GM18861 (cell line): ENCODE data around the gene LPO.
A peak's percentile ranks its signal among the peaks of the same experiment; 100 is the strongest.

Experiments used
- ATAC-seq: cut with Tn5 transposase; IDR thresholded peaks from one replicate; pipeline ENCODE4 v1.9.1; 2021; ENCODE audit not compliant: unreplicated experiment

Gene LPO

DNA sequence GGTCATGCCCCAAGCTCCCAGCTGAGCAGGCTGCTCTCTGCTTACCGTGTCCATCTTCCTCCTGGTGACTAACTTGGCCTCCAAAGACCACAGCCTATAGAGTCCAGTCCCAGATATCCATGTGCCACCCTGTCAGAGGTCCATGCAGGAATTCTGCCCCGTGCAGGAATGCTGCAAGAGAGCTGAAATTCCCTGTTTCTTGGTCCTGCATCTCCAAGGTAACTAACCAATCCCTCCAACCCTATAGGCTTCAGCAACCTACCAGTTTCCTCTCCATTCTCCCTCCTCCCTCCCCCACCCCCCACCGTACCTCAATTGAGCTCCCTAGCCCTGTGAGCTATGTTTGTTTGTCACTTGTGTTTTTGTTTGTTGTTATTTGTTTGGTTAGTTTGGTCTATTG, 9.7 kb upstream of the LPO start:
- ATAC-seq, result no peak

DNA sequence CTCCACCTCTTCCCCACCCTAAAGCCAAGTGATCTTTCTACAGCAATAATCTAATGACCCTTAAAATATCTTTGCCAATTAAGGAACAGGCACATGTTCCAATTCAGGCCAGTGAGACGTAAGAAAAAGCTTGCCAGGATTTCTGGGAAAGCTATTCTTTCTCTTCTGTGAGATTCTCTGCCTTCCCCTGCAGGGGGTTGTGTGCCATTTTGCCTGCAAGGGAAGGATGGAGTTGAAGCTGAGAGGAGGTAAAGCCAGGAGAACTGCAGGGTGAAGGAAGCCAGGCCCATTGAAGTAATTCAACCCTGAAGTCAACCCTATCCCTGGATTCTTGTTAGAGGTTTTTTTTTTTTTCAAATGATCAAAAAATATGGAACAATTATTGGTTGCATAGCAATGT, 9.0 kb upstream of the LPO start:
- no peak for ATAC-seq

DNA sequence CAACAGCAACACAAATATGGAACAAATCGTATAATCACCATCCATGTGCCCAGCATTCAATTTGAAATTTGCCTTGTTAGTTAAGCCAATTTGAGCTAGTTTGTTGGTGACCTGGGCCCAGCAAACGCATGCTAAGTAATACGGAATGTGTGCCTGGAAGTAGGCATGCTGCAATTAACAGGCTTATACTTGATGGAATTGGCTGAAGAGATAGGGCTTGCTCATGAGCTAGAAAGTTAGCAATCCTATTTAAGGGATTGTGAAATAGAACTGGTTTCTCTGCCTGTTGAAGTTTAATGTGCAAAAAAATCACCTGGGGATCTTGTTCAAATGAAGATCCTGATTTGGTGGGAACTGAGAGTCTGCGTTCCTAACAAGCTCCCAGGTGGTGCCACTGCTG, 8.5 kb upstream of the LPO start:
- ATAC-seq, result no peak

DNA sequence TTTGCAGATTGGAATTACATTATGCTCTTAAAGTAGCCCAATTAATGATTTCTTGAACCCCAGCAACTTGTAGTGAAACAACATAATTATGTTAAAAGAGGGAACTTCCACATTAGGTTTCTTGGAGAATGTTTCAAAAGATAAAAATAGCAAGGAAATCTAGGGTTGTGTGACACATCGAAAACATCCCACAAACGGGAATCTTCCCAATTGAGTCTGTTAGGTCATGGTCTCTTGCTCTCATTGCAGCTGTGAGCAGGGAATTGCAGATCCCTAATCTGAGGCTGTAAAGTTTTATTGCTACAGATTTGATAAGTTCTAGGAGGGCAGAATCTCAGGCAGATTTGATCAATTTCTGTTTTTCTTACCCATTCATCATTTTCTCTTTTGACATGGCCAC, 6.7 kb upstream of the LPO start:
- no peak for ATAC-seq

DNA sequence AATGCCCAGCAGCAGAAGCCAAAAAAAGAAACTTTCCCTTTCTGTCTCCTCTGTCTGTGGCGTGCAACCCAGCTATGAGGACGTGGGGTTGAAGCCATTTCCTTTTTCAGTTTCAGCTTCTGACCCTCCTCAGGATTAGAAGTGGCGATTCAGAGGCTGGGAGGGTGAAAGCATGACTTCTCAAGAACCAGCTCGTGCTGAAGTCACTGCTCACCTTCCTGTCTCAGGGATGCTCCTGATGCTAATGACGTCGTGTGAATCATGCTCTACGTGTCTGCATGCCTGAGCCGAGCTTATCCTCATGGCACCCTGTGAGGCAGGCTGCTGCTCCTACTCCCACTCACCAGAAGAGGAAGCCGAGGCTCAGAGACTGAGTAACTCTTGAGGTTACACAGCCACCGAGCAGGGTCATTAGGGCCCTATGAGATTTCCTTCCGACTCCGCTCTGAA, 5.7 kb upstream of the LPO start:
- ATAC-seq, result peak; percentile 37

DNA sequence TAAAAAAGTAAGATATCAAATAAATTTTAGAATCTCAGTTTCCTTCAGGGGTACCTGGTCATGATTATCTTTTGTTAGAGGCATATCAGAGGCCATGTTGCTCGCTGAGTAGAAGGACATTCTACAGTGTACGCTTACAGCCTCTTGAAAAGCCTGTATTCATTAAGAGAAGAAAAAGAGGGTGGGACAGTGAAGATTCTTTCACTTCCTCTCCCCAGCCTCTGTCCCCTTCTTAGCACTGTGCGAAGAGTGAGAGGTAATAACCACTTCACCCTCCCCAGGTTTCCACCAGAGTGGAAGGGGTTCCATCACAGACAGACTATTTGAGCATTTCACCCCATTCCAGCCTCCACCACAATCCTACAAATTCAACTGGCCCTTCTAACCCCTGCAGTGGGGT, 4.8 kb upstream of the LPO start:
- ATAC-seq, result peak; percentile 59

DNA sequence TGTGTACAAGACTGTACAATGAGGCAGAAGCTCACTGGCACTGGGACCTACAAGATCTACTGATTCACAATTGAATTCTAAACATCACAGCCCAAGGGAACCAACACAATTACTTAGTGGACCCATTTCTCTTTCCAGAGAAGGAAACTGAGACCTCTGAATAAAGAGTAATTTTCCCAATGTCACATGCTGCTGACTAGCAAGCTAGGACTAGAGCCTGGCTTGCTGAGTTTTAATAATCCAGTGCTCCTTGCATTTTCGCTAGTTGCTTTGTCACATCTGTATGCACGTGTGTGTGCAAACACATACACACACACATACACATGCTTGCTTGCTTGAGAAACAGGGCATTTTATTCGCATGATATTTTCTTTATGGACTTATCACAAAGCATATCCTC, 3.9 kb upstream of the LPO start:
- ATAC-seq, result no peak

DNA sequence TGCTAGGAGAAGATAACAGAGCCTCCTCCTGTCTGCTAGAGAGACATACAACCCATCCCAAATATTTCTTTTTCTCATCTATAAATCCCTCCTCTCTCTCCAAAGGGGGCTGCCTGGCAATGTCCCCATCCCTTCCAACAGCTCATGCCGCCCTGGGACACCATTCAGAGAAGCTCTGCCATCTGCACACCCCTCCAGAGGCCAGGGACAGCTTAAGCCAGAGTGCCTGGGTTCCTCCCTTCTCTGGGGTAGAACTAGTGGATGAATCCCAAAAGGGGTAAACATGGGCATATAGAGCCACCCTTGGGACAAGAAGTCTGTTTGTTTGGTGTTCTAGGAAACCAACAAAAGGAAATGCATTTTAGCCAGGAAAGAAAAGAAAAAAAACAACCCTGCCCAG, 2.6 kb upstream of the LPO start:
- ATAC-seq, result no peak

DNA sequence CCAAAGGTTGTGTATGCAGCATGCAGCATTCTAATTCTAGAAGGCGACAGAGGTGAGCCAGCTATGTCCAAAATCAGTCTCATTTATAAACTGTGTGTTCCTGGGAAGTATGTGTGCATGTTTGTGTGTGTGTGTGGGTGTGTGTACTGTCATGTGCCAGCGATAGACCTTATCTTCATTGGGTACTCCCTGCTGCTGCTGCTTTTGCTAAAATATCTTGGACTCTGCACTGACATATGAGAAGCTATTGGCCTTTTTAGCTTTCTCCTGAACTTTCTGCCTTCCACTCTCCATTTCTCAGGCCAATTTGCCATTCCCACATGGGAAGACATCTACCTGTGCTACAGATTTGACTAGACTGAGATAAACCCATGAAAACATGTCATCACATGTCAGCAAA, 2.0 kb upstream of the LPO start:
- no peak for ATAC-seq

DNA sequence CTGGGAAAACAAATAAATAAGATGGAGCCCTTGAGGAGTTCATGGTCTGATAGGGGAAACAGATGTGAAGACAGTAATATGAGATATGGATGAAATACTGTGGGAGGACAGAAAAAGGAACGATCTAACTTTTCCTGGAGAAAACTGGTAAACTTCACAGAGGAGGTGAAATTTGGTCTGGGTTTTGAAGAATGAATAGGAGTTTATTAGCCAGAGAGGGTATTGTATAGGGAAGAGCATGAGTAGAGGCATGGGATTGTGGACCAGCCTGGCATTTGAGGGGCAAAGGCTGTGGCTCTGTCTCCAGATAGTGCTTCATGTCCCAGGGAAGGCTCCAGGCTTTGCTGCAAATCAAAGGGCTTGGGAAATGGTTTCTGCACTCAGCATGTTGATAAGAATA, 1.6 kb downstream of the LPO start:
- ATAC-seq, result no peak

DNA sequence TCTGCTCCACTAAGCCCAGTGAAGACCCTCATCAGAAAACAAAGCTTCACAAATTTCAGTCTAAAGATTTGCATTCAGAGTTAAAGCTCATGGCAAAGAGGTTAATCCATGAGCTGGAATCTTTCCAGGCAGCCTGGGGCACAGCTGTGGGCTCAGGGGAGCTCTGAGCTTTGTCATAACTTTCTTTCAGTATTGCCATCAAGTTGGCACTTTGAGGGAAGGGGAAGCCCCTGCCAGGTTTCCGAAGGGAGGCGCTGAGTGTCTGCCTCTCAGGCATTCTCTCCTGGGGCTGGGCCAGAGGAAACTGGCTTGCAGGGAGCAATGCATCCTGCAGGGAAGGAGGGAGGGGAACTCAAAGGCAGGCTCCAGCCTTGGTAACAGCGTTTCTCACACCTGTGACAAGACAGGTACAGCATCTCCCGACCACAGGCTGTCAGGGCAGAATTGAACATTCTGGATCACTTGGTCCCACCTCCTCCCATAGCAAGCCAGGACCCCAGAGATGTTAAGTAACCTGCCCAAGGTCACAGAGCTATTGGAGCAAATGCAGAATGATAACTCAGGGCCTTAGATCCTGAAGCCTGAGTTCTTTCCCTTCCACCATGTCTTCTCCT, 3.9 kb downstream of the LPO start:
- ATAC-seq, result no peak

DNA sequence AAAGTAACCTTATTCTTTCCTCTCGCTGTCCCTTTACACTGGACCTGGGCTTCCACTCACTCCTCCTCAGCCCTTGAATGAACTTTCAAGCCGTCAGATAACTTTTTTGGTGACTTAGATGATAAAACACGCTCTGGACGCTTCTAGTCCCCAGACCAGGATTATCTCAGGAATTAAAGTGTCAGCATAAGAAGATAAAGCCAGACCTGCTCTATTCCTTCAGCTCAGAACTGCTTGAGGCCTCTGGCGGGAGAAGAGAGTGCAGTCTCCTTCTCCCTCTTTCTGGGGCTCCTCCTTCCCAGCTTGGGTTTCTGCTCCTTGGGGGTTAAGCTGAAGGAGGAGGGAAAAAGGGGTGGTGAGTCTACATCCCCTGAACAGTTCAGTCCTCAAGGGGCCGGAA, 6.6 kb downstream of the LPO start:
- ATAC-seq, result no peak

DNA sequence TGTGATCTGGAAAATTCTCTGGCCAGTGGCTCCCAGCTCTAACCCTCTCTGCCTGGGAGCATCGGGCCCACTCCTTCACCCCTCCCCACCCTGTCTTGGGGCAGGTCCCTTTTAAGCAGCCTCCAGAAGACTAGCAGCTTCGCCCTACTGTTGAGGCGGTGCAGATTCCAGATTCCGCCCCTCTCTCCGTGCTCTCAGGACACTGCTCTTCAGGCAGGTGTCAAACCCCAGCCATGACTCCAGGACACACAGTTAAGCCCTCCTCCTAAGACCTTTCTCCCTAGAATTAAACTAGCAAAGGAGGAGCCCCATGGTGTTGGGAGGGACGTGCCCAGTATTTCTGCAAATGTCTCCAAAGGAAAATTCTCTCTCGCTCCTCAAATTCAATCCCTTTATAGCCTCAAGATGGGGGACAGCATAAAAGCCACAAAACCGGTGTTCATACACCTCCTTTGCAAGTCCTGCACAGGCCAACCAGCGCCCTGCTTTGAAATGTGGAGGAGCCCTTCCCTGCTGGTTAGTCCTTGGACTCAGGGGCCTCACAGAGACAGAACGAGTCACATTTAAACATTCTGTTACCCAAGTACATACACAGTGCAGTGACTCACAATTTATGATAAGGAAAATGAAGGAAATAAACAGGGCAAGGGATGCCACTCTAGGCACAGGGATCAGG, 7.2 kb downstream of the LPO start:
- ATAC-seq, result no peak

DNA sequence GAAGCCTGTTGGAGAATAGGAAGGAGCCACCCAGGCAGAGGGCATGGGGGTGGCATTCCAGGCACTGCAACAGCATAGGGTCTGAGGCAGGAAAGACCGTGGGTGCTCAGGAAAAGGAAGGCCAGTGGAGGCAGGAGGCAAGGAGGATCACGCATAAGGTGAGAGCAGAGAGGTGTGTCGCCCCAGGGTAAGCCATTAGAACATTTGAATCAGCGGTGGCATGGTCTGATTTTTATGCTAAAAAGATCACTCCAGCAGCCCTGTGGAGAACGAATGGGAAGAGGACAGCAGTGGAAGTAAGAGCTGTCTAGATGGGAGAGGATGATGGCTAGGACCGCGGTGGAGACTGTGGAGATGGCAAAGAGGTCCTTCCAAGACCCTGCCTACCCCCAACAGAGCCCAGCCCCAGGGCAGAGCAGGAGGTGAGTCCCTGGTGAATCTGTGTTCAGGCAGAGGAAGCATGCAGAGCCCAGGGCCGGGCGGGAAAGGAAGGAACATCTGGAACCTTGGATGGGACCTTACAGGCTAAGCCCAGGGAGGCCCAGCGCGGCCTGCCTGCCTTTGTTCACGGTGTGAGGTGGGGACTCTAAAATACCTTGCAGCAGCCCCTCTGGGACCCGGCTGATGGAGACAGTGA, 7.8 kb downstream of the LPO start:
- no peak for ATAC-seq

DNA sequence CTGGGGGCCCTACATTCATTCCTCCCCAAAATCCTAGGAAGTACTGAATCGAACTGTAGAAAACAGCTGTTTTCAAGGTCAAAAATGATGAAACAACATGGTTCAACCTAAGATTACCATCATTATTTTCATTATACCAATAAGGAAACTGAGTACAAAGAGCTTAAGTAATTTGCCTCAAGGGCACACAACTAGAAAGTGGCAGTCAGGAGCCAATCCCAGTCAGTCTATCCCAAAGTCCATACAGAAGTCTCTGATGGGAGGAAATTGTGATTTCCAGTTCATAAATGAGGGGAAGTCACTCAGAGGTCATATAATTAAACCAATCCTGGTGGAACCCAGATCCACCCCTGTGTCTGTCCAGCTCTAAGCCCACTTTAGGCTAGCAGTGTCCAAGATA, 8.4 kb downstream of the LPO start:
- ATAC-seq, result no peak

DNA sequence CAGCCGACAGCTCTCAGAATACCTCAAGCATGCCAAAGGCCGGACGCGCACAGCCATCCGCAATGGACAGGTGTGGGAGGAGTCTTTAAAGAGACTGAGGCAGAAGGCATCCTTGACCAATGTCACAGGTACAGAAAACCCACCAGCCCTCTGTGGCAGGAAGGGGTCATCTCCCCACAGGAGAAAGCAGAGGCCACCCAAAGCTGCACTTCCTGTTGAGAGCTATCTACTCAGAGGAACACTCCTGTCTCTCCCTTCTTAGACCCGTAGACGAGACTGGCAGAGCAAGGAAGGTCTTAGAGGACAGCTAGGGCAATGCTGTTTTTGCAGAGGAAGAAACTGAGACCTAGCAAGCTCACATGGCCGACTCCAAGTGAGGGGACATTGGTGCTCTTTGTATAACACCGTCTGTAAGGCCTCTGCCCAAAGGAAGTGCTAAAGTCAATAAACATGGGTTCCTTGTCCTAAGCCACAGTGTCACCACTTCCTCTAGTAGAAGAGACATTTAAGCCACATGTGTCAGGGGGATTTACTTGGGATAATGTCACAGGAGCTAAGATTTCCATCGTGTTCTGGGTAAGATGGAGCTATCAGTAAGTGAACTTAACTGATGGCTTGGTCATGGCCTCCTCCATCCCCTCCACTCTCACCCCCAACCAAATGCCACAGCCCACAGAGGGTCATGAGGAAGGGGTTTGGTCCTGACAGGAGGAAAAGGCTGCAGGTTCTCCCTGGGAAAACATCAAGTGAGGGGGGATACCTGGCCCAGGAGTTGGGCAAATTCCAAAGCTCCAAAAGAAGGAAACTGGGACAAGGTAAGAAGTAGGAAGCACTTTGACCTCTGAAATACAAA, 9.4 kb downstream of the LPO start:
- no peak for ATAC-seq

DNA sequence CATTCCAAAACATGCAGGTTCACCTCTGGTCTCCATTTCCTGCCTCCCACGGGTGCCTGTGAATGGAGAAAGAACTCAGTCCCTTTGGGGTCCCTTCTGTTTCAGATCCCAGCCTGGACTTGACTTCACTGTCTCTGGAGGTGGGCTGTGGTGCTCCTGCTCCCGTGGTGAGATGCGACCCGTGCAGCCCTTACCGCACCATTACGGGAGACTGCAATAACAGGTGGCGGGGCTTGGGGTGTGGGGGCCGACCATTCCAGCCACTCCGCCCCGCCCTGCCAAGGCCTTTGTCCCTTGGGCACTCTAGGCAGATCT, 10.5 kb downstream of the LPO start:
- ATAC-seq, result no peak

DNA sequence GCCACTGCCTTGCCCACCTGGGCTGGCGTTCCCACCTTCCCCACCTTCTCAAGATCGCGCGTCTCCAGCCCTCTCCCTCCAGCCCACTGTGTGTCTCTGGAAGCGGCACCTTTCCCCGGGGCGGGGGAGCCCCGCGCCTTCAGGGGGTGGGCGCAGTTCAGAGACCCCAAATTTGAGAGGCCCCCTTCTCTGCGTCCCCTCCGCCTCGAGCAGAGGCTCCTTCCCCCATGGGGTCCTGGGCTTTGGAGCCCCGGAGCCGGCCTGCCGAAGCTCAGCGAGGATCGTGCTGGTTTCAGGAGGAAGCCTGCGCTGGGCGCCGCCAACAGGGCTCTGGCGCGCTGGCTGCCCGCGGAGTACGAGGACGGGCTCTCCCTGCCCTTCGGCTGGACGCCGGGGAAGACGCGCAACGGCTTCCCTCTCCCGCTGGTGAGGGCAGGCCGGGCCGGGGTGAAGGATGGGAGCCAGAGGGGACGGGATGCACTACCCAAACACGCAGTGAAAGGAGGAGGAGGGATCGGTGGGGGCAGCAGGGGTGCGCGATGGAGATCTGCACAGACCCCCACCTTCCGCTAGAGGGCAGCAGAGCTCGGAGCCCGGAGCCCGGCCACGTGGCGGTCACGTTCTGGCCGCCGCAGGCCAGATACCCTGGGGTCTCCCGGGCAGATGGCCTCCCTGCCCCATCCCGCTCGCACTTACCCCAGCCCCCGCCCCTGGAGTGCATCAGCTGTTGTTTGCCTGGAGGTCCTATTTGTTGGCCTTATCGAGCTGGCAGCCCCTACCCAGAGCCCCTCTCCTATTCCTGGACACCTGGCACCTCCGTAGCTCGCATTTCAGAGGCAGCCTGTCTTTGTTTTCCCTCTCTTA, 11.1 kb downstream of the LPO start:
- no peak for ATAC-seq

DNA sequence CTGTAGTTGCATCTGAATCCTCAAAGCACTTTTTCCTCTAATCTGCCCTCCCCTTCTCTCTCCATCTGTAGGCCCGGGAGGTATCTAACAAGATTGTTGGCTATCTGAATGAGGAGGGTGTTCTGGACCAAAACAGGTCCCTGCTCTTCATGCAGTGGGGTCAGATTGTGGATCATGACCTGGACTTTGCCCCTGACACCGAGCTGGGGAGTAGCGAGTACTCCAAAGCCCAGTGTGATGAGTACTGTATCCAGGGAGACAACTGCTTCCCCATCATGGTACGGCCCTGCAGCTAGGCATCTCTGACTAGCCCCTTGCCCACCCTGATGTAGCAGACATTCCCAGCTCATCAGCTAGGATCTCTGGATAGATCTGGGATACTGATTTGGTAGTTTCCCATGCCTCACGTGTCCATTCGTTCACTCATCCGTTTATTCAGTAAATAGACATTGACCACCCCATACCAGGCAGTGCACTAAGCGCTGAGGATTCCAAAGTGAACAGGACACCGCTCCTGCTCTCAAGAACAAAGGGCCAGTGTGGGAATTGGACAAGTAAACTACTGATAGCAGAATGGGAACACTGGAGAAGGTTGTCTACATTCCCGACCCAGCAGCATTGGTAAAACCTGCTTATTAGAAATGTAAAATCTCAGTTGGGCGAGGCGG, 12.1 kb downstream of the LPO start:
- no peak for ATAC-seq

DNA sequence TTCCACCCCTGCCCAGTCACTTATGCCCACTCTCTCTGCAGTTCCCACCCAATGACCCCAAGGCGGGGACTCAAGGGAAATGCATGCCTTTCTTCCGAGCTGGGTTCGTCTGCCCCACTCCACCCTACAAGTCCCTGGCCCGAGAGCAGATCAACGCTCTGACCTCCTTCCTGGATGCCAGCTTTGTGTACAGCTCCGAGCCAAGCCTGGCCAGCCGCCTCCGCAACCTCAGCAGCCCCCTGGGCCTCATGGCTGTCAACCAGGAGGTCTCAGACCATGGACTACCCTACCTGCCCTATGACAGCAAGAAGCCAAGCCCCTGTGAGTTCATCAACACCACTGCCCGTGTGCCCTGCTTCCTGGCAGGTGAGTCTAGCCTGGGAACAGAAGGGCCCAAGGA, 13.8 kb downstream of the LPO start:
- ATAC-seq, result no peak
